GM12892 (cell line): ENCODE data around the gene BSPRY.

ENCODE experiments used
- POLR2A ChIP-seq: IDR thresholded peaks from 2 replicates; pipeline ENCODE4 v1.6.1; 2011; ENCODE audit warnings: low read depth, low read length, control low read depth
- POLR2AphosphoS5 ChIP-seq: IDR thresholded peaks from 2 replicates; pipeline ENCODE4 v1.6.1; 2011; ENCODE audit warnings: low read depth, low read length, control low read depth

GRCh38 chr9:113309204-113309813 is 40.0 kb upstream of the BSPRY start:
- no peak for TF ChIP-seq POLR2AphosphoS5
- TF ChIP-seq POLR2A: no peak
